KMS-11 (cell line): ENCODE results near the gene RALGPS1.

Experiments used
- H2AFZ ChIP-seq: fragments of 200-600 bp; sonication (generic); 2 replicates; pipeline ENCODE4 v1.6.1; 2016; ENCODE audit warnings: antibody characterized with exemption, mixed run types, low read depth
- H3K27ac ChIP-seq: fragments of 200-600 bp; sonication (generic); 2 replicates; pipeline ENCODE4 v1.6.1; 2016; ENCODE audit warnings: mild to moderate bottlenecking, mixed run types
- H3K27me3 ChIP-seq: fragments of 200-600 bp; sonication (generic); 2 replicates; pipeline ENCODE4 v1.6.1; 2017; ENCODE audit warnings: mild to moderate bottlenecking, low read depth, mixed run types, moderate library complexity; ENCODE audit not compliant: insufficient read depth
- H3K36me3 ChIP-seq: fragments of 200-600 bp; sonication (generic); 2 replicates; pipeline ENCODE4 v1.6.1; 2017; ENCODE audit warnings: mild to moderate bottlenecking, mixed run types; ENCODE audit not compliant: insufficient read depth
- H3K4me1 ChIP-seq: fragments of 200-600 bp; sonication (generic); 2 replicates; pipeline ENCODE4 v1.6.1; 2016; ENCODE audit warnings: mild to moderate bottlenecking, low read depth, mixed run types; ENCODE audit not compliant: poor library complexity, severe bottlenecking
- H3K4me2 ChIP-seq: fragments of 200-600 bp; sonication (generic); 2 replicates; pipeline ENCODE4 v1.7.0; 2016; ENCODE audit warnings: mild to moderate bottlenecking, mixed run types
- H3K4me3 ChIP-seq: fragments of 200-600 bp; sonication (generic); IDR thresholded peaks from 2 replicates; pipeline ENCODE4 v1.6.1; 2017; ENCODE audit warnings: low read depth, low read length, mixed read lengths; ENCODE audit not compliant: insufficient read depth
- H3K79me2 ChIP-seq: fragments of 200-600 bp; sonication (generic); 2 replicates; pipeline ENCODE4 v1.6.1; 2016; ENCODE audit warnings: low read depth, mixed run types; ENCODE audit not compliant: insufficient read depth
- H3K9ac ChIP-seq: fragments of 200-600 bp; sonication (generic); 2 replicates; pipeline ENCODE4 v1.6.1; 2016; ENCODE audit warnings: mild to moderate bottlenecking, mixed run types
- H4K20me1 ChIP-seq: fragments of 200-600 bp; sonication (generic); 2 replicates; pipeline ENCODE4 v1.6.1; 2016; ENCODE audit warnings: mild to moderate bottlenecking, mixed run types; ENCODE audit not compliant: insufficient read depth
- CTCF ChIP-seq: fragments of 200-600 bp; sonication (generic); conservative IDR thresholded peaks from 2 replicates; pipeline ENCODE4 v1.6.1; 2017; ENCODE audit warnings: low read depth, mild to moderate bottlenecking, antibody characterized with exemption, low read length, moderate library complexity, mixed read lengths

The RALGPS1 gene

GRCh38 chr9:127066851-127067136 lies 152.2 kb downstream of the RALGPS1 start:
- Histone ChIP-seq H3K4me3 (no peak overlapping the region), H3K36me3 (no peaks in the 10 kb centered on the region), H3K27ac (no peak overlapping the region), H2AFZ (no peak overlapping the region), H3K4me1 (peaks cover 30% of the 10 kb centered on the region), H3K79me2 (no peaks in the 10 kb centered on the region), H3K4me2 (no peak overlapping the region), H4K20me1 (no peaks in the 10 kb centered on the region), H3K27me3 (no peaks in the 10 kb centered on the region), H3K9ac (no peak overlapping the region)
- TF ChIP-seq CTCF = no peak

GRCh38 chr9:127067603-127068220 lies 153.1 kb downstream of the RALGPS1 start:
- peak overlapping the region; percentile 14; the same call in 1 of the 2 replicates for H3K9ac ChIP-seq
- H3K4me2 ChIP-seq = peak overlapping the region; percentile 56
- H3K27ac ChIP-seq = peak overlapping the region; percentile 77
- H3K79me2 ChIP-seq = no peaks in the 10 kb centered on the region
- no peak for TF ChIP-seq CTCF
- H3K36me3 ChIP-seq = no peaks in the 10 kb centered on the region
- peak overlapping the region; percentile 69 for H2AFZ ChIP-seq
- peaks cover 30% of the 10 kb centered on the region for H3K4me1 ChIP-seq
- no peaks in the 10 kb centered on the region for H3K27me3 ChIP-seq
- no peaks in the 10 kb centered on the region for H4K20me1 ChIP-seq
- no peak overlapping the region for H3K4me3 ChIP-seq

- Histone ChIP-seq H3K4me2 (peak overlapping the region; percentile 56), H4K20me1 (no peaks in the 10 kb centered on the region), H3K4me1 (peaks cover 50% of the 10 kb centered on the region), H3K9ac (no peak overlapping the region; the same call in 1 of the 2 replicates), H3K27me3 (no peaks in the 10 kb centered on the region), H3K79me2 (no peaks in the 10 kb centered on the region), H3K27ac (peak overlapping the region; percentile 49), H3K4me3 (no peak overlapping the region), H2AFZ (0 out of 2 replicates have a peak overlapping the region, but pooled peaks have one; percentile 15), H3K36me3 (no peaks in the 10 kb centered on the region)
- no peak for TF ChIP-seq CTCF
Measured at GRCh38 chr9:127074561-127075548, 160.3 kb downstream of the RALGPS1 start.

- no peaks in the 10 kb centered on the region for H3K79me2 ChIP-seq
- no peak overlapping the region; the same call in 1 of the 2 replicates for H3K9ac ChIP-seq
- no peak for TF ChIP-seq CTCF
- H2AFZ ChIP-seq = no peak overlapping the region
- H3K4me2 ChIP-seq = peak overlapping the region; percentile 56
- H3K4me3 ChIP-seq = no peak overlapping the region
- no peaks in the 10 kb centered on the region for H3K36me3 ChIP-seq
- no peaks in the 10 kb centered on the region for H3K27me3 ChIP-seq
- no peaks in the 10 kb centered on the region for H4K20me1 ChIP-seq
- H3K27ac ChIP-seq = peak overlapping the region; percentile 49; the same call in 1 of the 2 replicates
- peaks cover 50% of the 10 kb centered on the region for H3K4me1 ChIP-seq
Measured at GRCh38 chr9:127075624-127076372, 161.2 kb downstream of the RALGPS1 start.
